HL-60 (cell line): ENCODE results near the gene KRTAP10-8.

Source experiments
- DNase-seq, 2 experiments: peaks; one replicate each; pipeline ENCODE4 v3.0.0-alpha.2; 2010 to 2020; ENCODE audit warnings: low read depth in 1 of 2, low spot score in 1 of 2
- H3K27ac ChIP-seq: fragments of 250-450 bp; sonication (Bioruptor Pico); replicated peaks from 2 replicates; pipeline ENCODE4 v1.5.1; 2020; ENCODE audit warnings: mild to moderate bottlenecking, moderate library complexity
- H3K27me3 ChIP-seq: fragments of 250-450 bp; sonication (Bioruptor Pico); 2 replicates; pipeline ENCODE4 v1.5.1; 2021; ENCODE audit warnings: mild to moderate bottlenecking, moderate library complexity; ENCODE audit not compliant: insufficient read depth, poor library complexity, severe bottlenecking
- H3K4me3 ChIP-seq: replicated peaks from 2 replicates; pipeline ENCODE4 v1.5.1; 2011; ENCODE audit warnings: mild to moderate bottlenecking, control low read depth, low read length; ENCODE audit not compliant: insufficient read depth
- GABPA ChIP-seq: IDR thresholded peaks from 2 replicates; pipeline ENCODE4 v1.6.1; 2012; ENCODE audit warnings: low read depth
- POLR2AphosphoS5 ChIP-seq: IDR thresholded peaks from 2 replicates; pipeline ENCODE4 v1.6.1; 2012; ENCODE audit warnings: low read depth
- REST ChIP-seq: IDR thresholded peaks from 2 replicates; pipeline ENCODE4 v1.6.1; 2012; ENCODE audit warnings: low read depth; ENCODE audit not compliant: insufficient replicate concordance
- SPI1 ChIP-seq: IDR thresholded peaks from 2 replicates; pipeline ENCODE4 v1.6.1; 2012; ENCODE audit warnings: low read depth, mild to moderate bottlenecking, borderline replicate concordance
- TF ChIP-seq, protein P1 (sequence below): IDR thresholded peaks from one replicate; pipeline ENCODE4 v1.5.1; 2011; ENCODE audit warnings: low read length, control low read depth, inconsistent platforms; ENCODE audit not compliant: insufficient read depth

The KRTAP10-8 gene

GRCh38 chr21:44653123-44653522 lies 41.2 kb downstream of the KRTAP10-8 start:
- DNase-seq = no peak
- TF ChIP-seq SPI1 = no peak
- TF ChIP-seq, protein P1, sequence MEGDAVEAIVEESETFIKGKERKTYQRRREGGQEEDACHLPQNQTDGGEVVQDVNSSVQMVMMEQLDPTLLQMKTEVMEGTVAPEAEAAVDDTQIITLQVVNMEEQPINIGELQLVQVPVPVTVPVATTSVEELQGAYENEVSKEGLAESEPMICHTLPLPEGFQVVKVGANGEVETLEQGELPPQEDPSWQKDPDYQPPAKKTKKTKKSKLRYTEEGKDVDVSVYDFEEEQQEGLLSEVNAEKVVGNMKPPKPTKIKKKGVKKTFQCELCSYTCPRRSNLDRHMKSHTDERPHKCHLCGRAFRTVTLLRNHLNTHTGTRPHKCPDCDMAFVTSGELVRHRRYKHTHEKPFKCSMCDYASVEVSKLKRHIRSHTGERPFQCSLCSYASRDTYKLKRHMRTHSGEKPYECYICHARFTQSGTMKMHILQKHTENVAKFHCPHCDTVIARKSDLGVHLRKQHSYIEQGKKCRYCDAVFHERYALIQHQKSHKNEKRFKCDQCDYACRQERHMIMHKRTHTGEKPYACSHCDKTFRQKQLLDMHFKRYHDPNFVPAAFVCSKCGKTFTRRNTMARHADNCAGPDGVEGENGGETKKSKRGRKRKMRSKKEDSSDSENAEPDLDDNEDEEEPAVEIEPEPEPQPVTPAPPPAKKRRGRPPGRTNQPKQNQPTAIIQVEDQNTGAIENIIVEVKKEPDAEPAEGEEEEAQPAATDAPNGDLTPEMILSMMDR = no peak
- Histone ChIP-seq H3K27ac (no peak overlapping the region), H3K27me3 (no peaks in the 10 kb centered on the region), H3K4me3 (no peak overlapping the region)

- TF ChIP-seq SPI1 = no peak
- no peak for TF ChIP-seq GABPA
- TF ChIP-seq REST = no peak
- TF ChIP-seq, protein P1 = no peak
- TF ChIP-seq POLR2AphosphoS5 = no peak
- Histone ChIP-seq H3K27me3 (no peaks in the 10 kb centered on the region), H3K27ac (no peak overlapping the region), H3K4me3 (no peak overlapping the region)
- no peak for DNase-seq
These were observed 42.0 kb downstream of the KRTAP10-8 start for GRCh38 chr21:44653656-44654575.

- Histone ChIP-seq H3K4me3 (no peak within 1 kb of the TSS), H3K27me3 (no peaks in the 10 kb centered on the region), H3K27ac (no peak within 1 kb of the TSS)
- TF ChIP-seq POLR2AphosphoS5 = no peak
- no peak for TF ChIP-seq SPI1
- TF ChIP-seq GABPA = no peak
- no peak for TF ChIP-seq REST
- TF ChIP-seq, protein P1 = no peak
- DNase-seq = no peak
These were observed 42.8 kb downstream of the KRTAP10-8 start, which contains the start of gene KRTAP12-4 for GRCh38 chr21:44654576-44655175. KRTAP12-4 (minus strand) TSS chr21:44654659; CDS start chr21:44654614, 45 bp downstream.
